Fibroblast of lung (primary cell): ENCODE results near the gene MXRA7. TPM values are rescaled to one million over a fixed set of nuclear protein-coding genes. Genes with fewer than 3 reads are reported as not detected.

Experiments
- DNase-seq, 2 donors: peaks; one replicate each; pipeline versions ENCODE4 v3.0.0 to v3.0.0-alpha.2; 2010; ENCODE audit warnings: low read depth in 2 of 2
- H2AFZ ChIP-seq: 2 replicates; pipeline ENCODE4 v1.5.1; 2012; ENCODE audit warnings: low read length, control low read depth, inconsistent platforms
- H3K27ac ChIP-seq: 2 replicates; pipeline ENCODE4 v1.5.1; 2011; ENCODE audit warnings: low read length, control low read depth; ENCODE audit not compliant: insufficient read depth
- H3K27me3 ChIP-seq: 2 replicates; pipeline ENCODE4 v1.5.1; 2011; ENCODE audit warnings: mild to moderate bottlenecking, low read length; ENCODE audit not compliant: control insufficient read depth, insufficient read depth
- H3K36me3 ChIP-seq: 2 replicates; pipeline ENCODE4 v1.5.1; 2011; ENCODE audit warnings: low read length; ENCODE audit not compliant: control insufficient read depth, insufficient read depth
- H3K4me1 ChIP-seq: 2 replicates; pipeline ENCODE4 v1.5.1; 2011; ENCODE audit warnings: low read length; ENCODE audit not compliant: control insufficient read depth, insufficient read depth; ENCODE audit errors: extremely low read depth
- H3K4me2 ChIP-seq: 2 replicates; pipeline ENCODE4 v1.5.1; 2011; ENCODE audit warnings: low read length, control low read depth; ENCODE audit not compliant: insufficient read depth; ENCODE audit errors: extremely low read depth
- H3K4me3 ChIP-seq, 4 experiments: fragments of 200-600 bp in 1 of 4; sonication (generic) in 1 of 4; replicated peaks in 1 of 4; 2 replicates each; pipeline ENCODE4 v1.5.1; 2011 to 2016; ENCODE audit warnings: low read length in 4 of 4, low read depth in 3 of 4, mild to moderate bottlenecking in 3 of 4, control low read depth in 2 of 4, inconsistent platforms in 1 of 4, mixed read lengths in 1 of 4; ENCODE audit not compliant: insufficient read depth in 1 of 4; ENCODE audit errors: control extremely low read depth in 1 of 4
- H3K79me2 ChIP-seq: 2 replicates; pipeline ENCODE4 v1.5.1; 2012; ENCODE audit warnings: mild to moderate bottlenecking, low read length, inconsistent platforms; ENCODE audit not compliant: control insufficient read depth, insufficient read depth
- H3K9ac ChIP-seq: 2 replicates; pipeline ENCODE4 v1.5.1; 2011; ENCODE audit warnings: mild to moderate bottlenecking, low read length, control low read depth; ENCODE audit not compliant: insufficient read depth
- H3K9me3 ChIP-seq: 2 replicates; pipeline ENCODE4 v1.5.1; 2012; ENCODE audit warnings: low read depth, low read length; ENCODE audit not compliant: control insufficient read depth, insufficient read depth
- H4K20me1 ChIP-seq: 2 replicates; pipeline ENCODE4 v1.5.1; 2011; ENCODE audit warnings: low read length; ENCODE audit not compliant: control insufficient read depth, insufficient read depth; ENCODE audit errors: extremely low read depth
- EZH2 ChIP-seq: IDR thresholded peaks from 2 replicates; pipeline ENCODE4 v1.5.1; 2012; ENCODE audit warnings: low read length, control low read depth, mild to moderate bottlenecking; ENCODE audit errors: missing control alignments
- polyA plus RNA-seq, 2 donors: library from polyadenylated mRNA; depleted of rRNA in 1 of 2; stranded (reverse) in 1 of 2; unstranded in 1 of 2; fragments of >200 nt; gene quantifications; 2 replicates each; pipeline ENCODE4 v1.2.1, GENCODE V29; 2011 to 2012; ENCODE audit warnings: missing spikeins in 1 of 2
- total RNA-seq: library from RNA; depleted of rRNA; stranded (reverse); fragments of >200 nt; gene quantifications from 2 replicates; pipeline ENCODE4 v1.2.1, GENCODE V29; 2014
- TF ChIP-seq, protein P1 (sequence below), 2 donors: IDR thresholded peaks in 1 of 2; conservative IDR thresholded peaks in 1 of 2; 1 replicate in 1 of 2; 2 replicates in 1 of 2; pipeline ENCODE4 v1.5.1; 2011 to 2012; ENCODE audit warnings: low read length in 2 of 2, control low read depth in 1 of 2, inconsistent platforms in 1 of 2, low read depth in 1 of 2, mild to moderate bottlenecking in 1 of 2

Gene MXRA7
- total and polyA plus RNA-seq, 2 donors (not counting 1 experiment from before 2014, with no cell fraction given): 127 to 307 TPM

DNA sequence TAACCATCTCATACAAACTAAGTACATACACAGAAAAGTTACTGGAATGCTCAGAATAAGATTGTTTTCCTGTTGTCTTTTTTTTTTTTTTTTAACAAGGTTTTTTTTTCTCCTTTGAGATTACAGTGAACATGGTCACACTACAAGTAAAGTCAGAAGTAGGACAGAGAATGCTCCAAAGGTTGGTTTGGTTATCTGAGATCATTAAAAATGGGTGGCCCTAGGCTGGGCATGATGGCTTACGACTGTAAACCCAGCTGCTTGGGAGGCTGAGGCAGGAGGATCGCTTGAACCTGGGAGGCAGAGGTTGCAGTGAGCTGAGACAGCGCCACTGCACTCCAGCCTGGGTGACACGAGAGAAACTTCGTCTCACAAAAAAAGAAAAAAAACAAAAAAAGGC is 60.3 kb downstream of the MXRA7 start:
- no peak for DNase-seq
- H3K27me3 ChIP-seq: peaks cover 7% of the 10 kb centered on the region
- no peaks in the 10 kb centered on the region for H3K4me1 ChIP-seq
- no peaks in the 10 kb centered on the region for H3K36me3 ChIP-seq
- no peaks in the 10 kb centered on the region for H3K9me3 ChIP-seq
- H2AFZ ChIP-seq: no peak overlapping the region
- no peak overlapping the region for H3K9ac ChIP-seq
- TF ChIP-seq EZH2: no peak
- TF ChIP-seq, protein P1, sequence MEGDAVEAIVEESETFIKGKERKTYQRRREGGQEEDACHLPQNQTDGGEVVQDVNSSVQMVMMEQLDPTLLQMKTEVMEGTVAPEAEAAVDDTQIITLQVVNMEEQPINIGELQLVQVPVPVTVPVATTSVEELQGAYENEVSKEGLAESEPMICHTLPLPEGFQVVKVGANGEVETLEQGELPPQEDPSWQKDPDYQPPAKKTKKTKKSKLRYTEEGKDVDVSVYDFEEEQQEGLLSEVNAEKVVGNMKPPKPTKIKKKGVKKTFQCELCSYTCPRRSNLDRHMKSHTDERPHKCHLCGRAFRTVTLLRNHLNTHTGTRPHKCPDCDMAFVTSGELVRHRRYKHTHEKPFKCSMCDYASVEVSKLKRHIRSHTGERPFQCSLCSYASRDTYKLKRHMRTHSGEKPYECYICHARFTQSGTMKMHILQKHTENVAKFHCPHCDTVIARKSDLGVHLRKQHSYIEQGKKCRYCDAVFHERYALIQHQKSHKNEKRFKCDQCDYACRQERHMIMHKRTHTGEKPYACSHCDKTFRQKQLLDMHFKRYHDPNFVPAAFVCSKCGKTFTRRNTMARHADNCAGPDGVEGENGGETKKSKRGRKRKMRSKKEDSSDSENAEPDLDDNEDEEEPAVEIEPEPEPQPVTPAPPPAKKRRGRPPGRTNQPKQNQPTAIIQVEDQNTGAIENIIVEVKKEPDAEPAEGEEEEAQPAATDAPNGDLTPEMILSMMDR (conservative IDR thresholded peaks at IDR 0.05 in 1 of 2, IDR thresholded peaks at IDR 0.05 in 1 of 2; ENCODE audit: low read depth in 1 of 2, low read length in 2 of 2): no peak
- no peak overlapping the region for H3K4me2 ChIP-seq
- H4K20me1 ChIP-seq: no peaks in the 10 kb centered on the region
- no peak overlapping the region for H3K4me3 ChIP-seq
- H3K79me2 ChIP-seq: no peaks in the 10 kb centered on the region
- H3K27ac ChIP-seq: no peak overlapping the region

DNA sequence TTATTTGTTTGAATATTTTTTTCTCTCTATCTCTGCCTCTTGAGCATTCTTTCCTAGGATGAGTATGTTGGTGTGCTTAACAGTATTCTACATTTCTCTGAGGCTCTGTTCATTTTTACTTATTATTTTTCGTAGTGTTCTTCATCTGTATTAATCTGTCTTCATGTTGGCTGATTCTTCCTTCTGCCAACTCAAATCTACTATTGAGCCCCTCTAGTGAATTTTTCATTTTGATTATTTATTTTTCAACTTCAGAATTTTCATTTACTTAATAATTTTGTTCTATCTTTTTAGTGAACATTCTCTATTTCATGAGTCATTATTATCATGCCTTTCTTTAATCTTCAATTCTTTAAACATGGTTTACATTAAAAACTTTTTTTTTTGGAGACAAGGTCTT is 64.1 kb downstream of the MXRA7 start:
- H3K79me2 ChIP-seq: no peaks in the 10 kb centered on the region
- no peak for DNase-seq
- H3K27me3 ChIP-seq: peaks cover 12% of the 10 kb centered on the region
- H3K4me2 ChIP-seq: no peak overlapping the region
- no peak overlapping the region for H3K27ac ChIP-seq
- H2AFZ ChIP-seq: no peak overlapping the region
- H4K20me1 ChIP-seq: no peaks in the 10 kb centered on the region
- no peaks in the 10 kb centered on the region for H3K4me1 ChIP-seq
- no peaks in the 10 kb centered on the region for H3K36me3 ChIP-seq
- H3K9ac ChIP-seq: no peak overlapping the region
- H3K9me3 ChIP-seq: no peaks in the 10 kb centered on the region
- H3K4me3 ChIP-seq: no peak overlapping the region
- TF ChIP-seq, protein P1 (conservative IDR thresholded peaks at IDR 0.05 in 1 of 2, IDR thresholded peaks at IDR 0.05 in 1 of 2; ENCODE audit: low read depth in 1 of 2, low read length in 2 of 2): no peak
- no peak for TF ChIP-seq EZH2

DNA sequence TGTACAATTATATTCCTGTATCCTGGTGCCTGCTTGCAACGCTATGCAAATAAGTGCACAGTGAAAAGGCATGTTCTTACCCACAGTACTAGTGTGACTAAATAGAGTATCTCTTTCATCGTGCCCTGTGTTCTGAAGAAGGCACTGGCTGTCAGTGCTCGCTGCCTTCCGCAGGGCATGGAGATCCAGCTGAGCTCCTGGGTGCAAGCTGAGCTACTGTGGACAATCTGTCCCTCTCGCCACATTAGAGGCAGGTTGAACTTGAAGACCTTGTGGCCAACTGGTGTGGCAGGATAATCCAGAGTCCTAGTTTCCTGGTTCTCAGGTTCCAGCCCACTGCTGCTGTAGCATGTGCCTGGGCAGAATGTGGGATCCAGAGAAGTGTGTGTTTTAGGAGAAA is 65.3 kb downstream of the MXRA7 start:
- Histone ChIP-seq H3K9ac (no peak overlapping the region), H3K36me3 (no peaks in the 10 kb centered on the region), H3K27me3 (peaks cover 11% of the 10 kb centered on the region), H4K20me1 (no peaks in the 10 kb centered on the region), H3K27ac (no peak overlapping the region), H2AFZ (no peak overlapping the region), H3K79me2 (no peaks in the 10 kb centered on the region), H3K4me2 (no peak overlapping the region), H3K4me1 (no peaks in the 10 kb centered on the region), H3K4me3 (no peak overlapping the region), H3K9me3 (no peaks in the 10 kb centered on the region)
- TF ChIP-seq, protein P1 (conservative IDR thresholded peaks at IDR 0.05 in 1 of 2, IDR thresholded peaks at IDR 0.05 in 1 of 2; ENCODE audit: low read depth in 1 of 2, low read length in 2 of 2): no peak
- TF ChIP-seq EZH2: no peak
- DNase-seq: no peak
